D721Med (cell line): Measurements from ENCODE around the gene HK1.
"Not testable (repeated sequence)": the region's sequence is repeated elsewhere in the genome, so short reads cannot be mapped to it uniquely, and the experiment has no call there.

Experiments
- DNase-seq: peaks from one replicate; pipeline ENCODE4 v3.0.0; 2011; ENCODE audit warnings: low spot score; ENCODE audit not compliant: insufficient read length
- FAIRE-seq: peaks from 2 replicates; lab custom pipeline; 2011; peaks lifted over from hg19 to GRCh38; lab: Jason Lieb, UNC
- TF ChIP-seq, protein P1 (sequence below): IDR thresholded peaks from 2 replicates; pipeline ENCODE4 v1.5.1; 2012; ENCODE audit warnings: mild to moderate bottlenecking, control low read depth; ENCODE audit not compliant: insufficient read depth; ENCODE audit errors: missing control alignments

The HK1 gene

DNA sequence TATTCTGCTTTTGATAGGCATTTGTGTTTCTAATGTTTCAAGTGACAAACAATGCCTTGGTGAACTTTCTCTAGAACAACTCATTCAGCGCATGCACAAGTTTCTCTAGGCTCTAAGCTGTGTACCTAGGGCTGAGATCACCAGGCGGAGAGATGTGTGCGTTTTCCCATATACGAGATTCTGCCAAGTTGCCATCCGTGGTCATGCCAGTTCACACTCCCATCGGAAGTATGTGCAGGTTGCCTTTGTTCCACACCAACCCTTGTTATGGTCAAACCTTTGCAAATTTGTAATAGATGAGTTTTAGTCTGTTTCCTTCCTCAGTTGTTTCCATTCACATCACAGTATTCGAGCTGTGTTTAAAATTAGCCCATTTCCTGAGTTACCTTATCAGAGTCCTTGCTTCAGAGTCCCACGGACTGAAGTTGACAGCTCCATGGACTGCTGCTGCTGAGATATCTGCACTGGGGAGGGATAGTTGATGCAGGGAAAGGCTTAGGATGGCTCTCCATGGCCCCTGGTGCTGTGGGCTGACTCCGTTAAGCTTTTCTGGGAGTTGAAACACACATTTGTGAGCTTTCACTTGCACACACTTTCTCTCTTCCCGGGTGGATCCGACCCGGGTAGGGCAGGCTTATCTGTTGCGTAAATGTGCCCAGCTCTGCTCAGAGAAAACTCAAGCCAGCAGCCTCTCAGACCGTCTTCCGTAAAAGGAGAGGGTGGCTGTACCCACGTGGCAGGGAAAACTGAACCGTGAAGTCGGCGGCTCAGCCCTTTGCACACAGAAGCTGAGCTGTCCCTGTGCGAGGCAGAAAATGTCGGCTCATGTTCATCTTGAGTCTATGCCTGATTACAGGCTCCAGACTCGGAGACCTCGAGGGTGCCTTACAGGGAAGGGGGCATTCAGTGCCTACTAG, 49.4 kb downstream of the HK1 start:
- TF ChIP-seq, protein P1, sequence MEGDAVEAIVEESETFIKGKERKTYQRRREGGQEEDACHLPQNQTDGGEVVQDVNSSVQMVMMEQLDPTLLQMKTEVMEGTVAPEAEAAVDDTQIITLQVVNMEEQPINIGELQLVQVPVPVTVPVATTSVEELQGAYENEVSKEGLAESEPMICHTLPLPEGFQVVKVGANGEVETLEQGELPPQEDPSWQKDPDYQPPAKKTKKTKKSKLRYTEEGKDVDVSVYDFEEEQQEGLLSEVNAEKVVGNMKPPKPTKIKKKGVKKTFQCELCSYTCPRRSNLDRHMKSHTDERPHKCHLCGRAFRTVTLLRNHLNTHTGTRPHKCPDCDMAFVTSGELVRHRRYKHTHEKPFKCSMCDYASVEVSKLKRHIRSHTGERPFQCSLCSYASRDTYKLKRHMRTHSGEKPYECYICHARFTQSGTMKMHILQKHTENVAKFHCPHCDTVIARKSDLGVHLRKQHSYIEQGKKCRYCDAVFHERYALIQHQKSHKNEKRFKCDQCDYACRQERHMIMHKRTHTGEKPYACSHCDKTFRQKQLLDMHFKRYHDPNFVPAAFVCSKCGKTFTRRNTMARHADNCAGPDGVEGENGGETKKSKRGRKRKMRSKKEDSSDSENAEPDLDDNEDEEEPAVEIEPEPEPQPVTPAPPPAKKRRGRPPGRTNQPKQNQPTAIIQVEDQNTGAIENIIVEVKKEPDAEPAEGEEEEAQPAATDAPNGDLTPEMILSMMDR: no peak
- no peak for FAIRE-seq
- DNase-seq: no peak

DNA sequence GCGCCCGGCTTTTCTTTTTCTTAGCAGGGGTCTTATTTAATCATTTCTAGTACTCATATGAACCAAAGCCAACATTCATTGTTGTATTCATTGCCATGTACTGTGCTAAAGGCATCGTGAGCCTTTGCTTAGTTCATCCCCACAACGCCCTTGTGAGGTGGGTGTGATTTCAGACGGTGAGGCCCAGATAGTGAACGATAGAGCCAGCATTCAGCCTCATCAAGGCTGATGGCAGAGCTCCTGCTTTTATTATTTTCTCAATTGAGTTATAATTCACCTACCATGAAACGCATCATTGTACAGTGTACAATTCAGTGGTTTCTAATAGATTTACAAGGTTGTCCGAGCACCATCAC, 50.1 kb downstream of the HK1 start:
- no peak for DNase-seq

DNA sequence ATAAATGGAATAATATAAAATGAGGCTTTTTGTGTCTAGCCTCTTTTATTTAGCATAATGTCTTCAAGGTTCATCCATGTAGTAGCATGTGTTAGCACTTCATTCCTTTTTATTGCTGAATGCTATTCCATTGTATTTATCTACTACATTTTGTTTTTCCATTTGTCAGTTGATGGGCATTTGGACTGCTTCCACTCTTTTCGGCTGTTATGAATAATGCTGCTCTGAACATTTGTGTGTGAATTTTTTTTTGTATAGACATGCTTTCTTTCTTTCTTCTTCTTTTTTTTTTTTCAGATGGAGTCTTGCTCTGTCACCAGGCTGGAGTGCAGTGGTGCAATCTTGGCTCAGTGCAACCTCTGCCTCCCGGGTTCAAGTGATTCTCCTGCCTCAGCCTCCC, 50.6 kb downstream of the HK1 start:
- DNase-seq, FAIRE-seq: not testable (repeated sequence)

More for the DNA sequence above, 50.1 kb downstream of the HK1 start:
- TF ChIP-seq, protein P1: no peak
- FAIRE-seq: no peak

DNA sequence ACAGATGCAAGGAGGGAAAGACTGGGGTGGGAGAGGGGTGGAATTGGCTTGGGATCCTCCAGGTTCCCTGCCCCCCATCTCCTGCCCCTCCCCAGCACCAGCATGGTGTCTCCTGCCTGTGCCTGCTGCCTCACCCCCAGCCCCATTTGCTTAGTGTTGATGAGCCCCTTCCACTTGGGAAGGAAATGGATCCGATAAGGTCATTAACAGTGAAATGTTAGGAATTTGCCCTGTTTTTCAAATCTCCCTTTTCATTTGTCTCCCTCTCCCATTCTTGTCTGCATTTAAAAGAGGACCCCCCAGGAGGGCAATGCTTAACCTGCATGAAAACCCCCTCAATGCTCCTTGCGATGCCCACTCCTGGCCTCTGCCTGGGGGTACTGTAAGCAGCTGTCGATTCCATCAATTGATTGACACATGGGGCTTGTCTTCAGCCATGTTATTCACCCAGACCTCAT, 51.5 kb downstream of the HK1 start:
- FAIRE-seq (no peak), DNase-seq (no peak)
- TF ChIP-seq, protein P1: no peak

DNA sequence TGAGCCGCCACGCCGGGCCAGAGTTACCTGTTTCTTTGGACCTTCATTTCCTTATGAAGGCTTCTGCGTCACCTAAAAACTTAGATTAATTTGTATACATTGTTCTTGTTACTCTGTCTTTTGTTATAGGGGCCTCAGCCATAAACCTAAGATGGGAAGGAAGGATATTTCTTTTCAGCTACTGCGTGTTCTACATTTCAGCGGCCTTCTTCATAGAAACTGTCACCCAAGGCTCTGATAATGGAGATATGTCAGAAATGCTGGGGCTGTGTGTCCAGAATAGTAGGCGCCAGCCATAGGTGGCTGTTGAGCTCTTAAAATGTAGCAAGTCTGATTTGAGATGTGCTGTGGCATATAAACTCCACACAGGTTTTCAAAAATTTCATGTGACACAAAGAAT, 52.9 kb downstream of the HK1 start:
- TF ChIP-seq, protein P1: no peak
- DNase-seq (no peak), FAIRE-seq (no peak)

DNA sequence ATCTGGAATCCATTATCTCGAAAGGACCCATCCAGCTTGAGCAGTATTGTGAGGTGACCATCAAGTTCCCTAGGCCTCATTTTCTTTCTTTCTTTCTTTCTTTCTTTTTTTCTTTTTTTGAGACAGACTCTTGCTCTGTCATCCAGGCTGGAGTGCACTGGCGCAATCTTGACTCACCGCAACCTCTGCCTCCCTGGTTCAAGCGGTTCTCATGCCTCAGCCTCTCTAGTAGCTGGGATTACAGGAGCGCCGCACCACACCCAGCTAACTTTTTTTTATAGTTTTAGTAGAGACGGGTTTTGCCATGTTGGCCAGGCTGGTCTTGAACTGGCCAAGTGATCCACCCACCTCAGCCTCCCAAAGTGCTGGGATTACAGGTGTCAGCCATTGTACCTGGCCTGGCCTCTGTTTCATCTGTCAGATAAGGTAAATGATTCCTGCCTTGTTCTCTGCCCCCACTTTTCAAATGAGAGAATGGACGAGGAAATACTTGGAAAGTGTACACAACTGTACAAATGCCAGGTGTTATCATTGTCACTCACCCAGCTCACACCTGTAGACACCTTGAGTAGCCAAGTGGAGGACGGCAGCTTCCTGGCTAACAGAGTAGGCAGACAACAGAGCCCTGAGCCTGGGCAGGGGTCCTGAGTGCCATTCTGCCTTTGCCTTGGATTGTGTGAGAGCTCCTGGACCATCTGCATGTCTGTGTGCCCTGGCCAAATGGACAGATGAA, 54.1 kb downstream of the HK1 start:
- FAIRE-seq (no peak), DNase-seq (no peak)
- TF ChIP-seq, protein P1: no peak

DNA sequence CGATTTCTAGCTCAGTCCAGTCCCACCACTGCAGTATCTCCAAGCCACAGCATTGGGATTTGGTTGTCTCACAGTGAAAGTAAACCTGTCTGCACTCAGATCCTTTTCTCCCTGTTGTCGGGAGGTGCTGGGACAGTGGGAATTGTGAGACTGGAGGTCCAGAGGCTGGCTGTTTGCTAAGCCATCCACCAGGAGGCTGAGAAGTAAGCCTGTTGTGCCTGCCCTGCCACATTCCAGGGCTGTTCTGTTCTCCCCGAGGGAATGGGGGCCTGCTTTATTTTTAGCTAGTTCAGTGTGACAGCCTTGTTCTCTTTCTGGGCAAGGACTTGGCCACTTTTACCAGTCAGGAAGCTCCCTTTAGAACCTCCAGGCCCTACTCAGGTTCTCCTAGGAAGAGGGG, 54.9 kb downstream of the HK1 start:
- TF ChIP-seq, protein P1: no peak
- FAIRE-seq (no peak), DNase-seq (no peak)

DNA sequence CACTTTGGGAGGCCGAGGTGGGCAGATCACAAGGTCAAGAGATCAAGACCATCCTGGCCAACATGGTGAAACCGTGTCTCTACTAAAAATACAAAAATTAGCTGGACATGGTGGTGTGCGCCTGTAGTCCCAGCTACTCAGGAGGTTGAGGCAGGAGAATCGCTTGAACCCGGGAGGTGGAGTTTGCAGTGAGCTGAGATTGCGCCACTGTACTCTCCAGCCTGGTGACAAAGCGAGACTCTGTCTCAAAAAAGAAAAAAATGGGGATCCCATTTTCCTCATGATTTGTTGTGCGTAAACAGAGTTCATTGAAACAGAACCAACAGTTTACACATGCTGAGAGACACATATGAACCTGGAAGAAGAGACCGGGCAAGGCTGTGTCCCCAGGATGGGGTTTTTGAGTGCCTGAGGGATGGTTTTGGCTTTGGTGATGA, 55.6 kb downstream of the HK1 start:
- not testable (repeated sequence) for DNase-seq, FAIRE-seq
